HG02571 (cell line): ENCODE measurements around the gene ACSS1.

ENCODE experiments used
- ATAC-seq: cut with Tn5 transposase; IDR thresholded peaks from one replicate; pipeline ENCODE4 v1.9.1; 2021; ENCODE audit warnings: mild to moderate bottlenecking, moderate library complexity; ENCODE audit not compliant: unreplicated experiment

The ACSS1 gene

DNA sequence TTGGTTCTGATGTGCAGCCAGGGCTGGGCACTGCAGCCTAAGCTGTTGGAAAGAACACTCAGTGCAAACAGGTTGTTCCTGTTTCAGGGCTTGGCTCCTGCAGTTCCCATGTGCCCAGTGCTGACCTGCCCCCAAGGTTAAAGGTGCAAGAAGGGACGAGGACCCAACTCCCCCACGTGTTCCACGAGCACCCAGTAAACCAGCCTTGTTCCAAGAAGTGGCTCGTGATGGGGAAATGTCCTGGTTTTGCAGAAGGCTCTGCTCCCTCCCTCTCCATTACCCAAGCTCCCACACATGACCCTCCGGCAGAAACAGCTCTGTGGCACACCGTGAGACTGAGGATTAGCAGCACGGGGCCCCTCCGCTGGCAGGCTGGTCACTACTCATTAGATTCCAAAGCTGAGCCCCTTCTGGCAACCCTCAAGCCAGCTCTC is 9.4 kb downstream of the ACSS1 start:
- no peak for ATAC-seq

DNA sequence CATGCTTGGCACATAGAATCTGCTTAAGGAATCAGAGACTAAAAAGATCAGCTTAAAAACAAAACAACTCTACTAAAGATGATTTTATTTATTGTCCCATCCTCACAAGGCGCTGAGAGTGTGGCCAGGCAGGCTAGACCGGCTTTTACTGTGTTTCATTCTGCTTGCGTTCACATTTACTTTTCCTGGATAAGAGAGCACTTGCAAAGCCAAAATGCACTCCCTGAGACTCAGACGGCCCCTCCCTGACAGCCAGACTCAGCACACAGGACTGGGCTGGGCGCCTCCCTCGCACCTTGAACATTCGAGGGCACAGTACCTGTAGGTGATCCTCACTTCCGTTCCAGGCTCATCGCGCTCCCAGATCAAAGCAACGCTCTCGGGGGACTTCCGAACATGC is 10.2 kb downstream of the ACSS1 start:
- ATAC-seq: no peak

DNA sequence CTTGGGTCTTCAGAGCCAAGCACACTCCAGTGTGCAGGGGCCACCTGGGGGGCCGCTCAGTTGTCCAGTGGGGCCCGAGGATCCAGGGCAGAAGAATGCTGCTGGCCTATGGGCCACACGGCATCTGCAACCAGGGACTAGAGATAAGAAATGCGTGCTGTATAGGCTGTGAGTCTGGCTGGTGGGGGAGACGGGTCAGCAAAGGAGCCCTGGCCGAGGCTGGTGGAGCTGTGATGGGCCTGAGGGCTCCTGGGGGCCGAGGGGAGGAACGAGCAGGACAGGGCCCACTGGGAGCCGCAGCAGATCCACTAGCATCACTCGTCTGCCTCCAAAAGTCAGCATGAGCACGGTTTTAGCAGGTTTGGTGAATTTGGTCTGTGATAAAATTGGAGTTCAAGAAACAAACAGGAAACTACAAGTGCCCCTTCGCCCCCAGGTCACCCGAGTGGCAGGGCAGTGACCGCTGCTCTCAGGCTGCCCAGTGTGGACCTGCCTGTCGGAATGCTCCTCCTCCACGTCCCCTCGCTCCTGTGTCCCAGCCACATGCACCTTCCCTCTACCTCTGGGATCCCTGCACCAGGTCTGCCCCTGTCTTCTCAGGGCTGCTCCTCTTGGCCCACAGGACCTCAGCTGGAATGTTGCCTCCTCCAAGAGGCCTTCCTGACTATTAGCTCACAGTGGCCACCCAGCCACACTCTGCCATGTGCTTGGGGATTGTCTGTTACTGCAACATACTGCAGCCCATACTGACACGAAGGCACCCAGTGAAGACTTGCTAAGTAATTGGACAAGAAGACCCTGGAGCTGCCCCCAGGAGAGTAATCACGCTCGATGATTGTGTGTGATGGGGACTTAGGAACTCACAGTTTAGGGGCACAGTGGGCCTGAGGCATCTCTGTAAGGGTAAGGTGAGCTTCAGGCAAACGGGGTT is 10.9 kb downstream of the ACSS1 start:
- no peak for ATAC-seq

DNA sequence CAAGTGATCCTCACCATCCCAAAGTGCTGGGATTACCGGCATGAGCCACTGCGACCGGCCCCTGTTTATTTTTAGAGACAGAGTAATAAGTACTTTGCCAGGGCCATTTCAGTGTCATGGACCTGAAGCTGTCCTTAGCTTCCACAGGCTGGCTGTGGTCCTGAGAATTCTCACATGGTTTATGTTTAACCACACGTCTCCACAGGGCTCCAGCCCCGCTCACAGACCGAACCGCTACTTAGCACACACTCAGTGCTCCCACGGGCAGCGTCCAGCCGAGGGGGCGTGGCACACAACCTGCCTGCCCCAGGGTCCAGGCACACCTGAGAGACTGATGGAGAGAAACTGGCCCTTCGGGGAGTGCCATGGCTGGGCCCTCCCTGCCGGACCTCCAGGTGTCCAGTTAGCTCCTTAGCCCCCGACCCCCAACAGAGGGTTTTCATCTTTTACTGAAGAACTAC is 11.7 kb downstream of the ACSS1 start:
- no peak for ATAC-seq

DNA sequence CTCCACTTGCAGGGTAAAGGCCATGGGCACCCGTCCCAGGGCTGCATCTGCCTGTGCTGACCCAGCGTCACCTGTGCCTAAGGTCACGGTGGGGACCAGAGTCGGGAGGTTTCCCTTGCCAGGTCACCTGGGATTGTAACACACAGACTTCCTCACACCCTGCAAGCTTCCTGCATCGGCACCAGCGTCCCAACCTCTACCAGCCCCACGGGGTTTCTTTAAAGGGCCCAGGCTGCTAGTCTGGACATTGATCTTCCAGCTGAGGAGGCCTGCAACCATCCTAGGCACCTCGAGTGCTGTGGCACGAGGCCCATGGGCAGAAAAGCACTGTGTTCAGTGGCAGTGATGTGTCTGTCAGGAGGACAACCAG is 12.6 kb downstream of the ACSS1 start:
- no peak for ATAC-seq

DNA sequence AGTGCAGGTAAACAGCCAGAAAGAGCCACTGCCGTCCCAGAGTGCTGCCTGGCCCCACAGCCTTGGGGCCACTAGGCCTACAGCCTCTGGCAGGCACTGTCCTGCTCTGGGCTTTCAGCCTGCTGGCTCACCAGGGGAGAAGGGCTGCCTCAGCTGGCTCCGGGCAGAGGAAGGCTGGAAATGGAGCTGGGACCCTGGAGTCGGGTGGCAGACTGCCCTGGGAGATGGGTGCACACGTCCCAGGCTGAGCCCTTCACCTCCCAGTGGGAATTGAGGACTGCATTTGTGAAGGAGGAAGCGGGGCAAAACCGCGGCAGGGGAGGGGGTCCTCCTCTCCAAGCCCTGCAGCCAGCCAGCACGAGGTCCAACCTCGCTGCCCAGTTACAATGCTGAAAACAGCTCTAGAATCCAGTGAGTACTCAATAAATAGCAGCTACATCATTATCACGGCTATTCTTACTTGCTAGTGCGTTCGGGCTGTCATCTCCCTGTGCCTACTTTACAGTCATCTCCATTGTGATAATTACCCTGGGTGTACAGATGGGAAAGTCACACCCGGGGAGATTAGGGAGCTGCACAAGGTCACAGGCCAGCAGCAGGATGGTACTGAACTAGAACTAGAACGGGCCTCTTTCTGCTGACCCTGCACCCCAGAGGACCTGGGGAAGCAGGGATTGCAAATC is 13.1 kb downstream of the ACSS1 start:
- ATAC-seq: no peak

DNA sequence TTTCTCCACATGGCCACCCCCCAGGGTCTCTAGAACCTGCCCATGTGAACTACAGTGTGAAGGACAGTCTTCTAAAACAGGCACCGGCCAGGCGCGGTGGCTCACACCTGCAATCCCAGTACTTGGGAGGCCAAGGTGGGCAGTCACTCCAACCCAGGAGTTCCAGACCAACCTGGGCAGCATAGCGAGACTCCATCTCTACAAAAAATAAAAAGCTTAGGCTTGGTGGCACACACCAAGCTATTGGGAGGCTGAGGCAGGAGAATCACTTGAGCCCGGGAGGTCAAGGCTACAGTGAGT is 13.7 kb downstream of the ACSS1 start:
- ATAC-seq: no peak

DNA sequence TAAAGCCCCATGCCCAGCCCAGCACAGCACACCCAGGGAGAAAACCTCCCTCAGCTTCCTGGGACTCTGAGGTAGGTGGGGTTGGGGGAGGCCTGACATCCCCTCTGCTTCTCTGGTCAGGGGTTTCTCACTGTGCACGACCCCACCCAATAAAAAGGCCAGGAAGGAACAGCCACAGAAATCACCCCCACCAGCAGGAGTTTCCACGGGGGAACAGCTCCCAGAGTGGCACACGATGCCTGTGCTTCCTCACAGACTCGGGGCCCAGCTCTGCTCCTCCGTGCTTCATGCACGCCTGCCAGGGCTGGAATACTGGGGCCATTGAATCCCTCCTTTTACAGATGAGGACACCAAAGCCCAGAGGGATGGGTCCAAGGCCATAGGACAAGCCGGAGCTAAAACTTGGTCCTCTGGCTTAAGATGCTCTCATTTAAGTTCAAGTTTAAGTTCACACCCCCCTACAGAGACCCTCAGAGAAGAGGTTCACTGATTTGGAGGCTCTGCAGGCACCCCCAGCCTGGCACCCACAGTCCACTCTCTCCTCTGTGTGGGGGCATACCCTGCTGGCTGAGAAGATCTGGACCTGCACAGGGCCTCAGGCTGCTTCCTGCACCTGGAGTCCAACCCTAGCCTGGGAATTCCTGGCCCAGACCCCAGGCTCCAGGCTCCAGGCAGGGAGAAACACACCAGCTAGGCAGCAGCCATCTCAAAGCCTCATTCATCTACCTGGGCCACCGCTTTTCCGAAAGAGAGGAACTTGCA is 14.3 kb downstream of the ACSS1 start:
- ATAC-seq: no peak

DNA sequence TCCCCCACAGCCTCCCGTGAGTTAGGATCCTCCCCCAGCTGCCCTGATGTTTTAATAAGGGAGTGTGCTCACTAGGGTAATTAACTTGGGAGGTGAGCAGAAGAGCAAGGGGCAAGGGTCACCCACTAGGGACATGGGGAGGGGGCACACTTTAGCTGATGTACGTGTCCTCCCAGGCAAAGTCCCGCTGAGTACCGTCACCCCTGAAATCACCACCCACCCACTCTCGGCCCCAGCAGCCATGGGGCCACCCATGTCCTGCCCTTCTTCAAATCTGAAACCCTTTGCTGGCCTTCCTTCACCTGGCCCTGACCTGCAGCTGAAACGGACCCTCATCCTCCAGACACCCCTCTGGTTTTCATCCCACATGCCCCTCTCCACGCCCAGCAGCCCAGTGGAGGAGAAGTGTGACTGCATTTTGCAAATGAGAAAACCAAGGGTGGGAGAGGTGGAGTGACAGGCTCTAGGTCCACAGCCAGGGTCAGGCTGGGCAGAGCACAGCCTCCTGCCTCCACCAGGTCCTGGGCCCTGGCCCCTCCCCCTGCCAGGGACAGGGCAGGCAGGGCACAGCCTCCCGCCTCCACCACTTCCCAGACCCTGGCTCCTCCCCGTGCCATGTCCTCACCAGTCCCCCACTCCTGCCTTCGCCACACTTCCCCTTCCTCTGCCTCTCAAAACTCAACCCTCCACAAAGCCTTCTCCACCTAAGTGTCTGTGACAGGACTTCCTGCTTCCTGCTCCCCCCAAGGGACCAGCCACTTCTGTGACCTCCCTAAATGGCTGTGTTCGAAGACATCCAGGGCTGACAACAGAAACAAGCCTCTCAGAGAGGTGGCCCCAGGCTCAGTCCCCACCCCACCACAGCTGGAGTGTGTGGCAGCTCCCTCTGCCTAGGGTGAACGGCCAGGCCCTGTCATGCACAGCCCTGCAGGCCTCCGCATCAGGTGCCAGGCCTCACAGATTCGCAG is 15.1 kb downstream of the ACSS1 start:
- peak; percentile 50 for ATAC-seq

DNA sequence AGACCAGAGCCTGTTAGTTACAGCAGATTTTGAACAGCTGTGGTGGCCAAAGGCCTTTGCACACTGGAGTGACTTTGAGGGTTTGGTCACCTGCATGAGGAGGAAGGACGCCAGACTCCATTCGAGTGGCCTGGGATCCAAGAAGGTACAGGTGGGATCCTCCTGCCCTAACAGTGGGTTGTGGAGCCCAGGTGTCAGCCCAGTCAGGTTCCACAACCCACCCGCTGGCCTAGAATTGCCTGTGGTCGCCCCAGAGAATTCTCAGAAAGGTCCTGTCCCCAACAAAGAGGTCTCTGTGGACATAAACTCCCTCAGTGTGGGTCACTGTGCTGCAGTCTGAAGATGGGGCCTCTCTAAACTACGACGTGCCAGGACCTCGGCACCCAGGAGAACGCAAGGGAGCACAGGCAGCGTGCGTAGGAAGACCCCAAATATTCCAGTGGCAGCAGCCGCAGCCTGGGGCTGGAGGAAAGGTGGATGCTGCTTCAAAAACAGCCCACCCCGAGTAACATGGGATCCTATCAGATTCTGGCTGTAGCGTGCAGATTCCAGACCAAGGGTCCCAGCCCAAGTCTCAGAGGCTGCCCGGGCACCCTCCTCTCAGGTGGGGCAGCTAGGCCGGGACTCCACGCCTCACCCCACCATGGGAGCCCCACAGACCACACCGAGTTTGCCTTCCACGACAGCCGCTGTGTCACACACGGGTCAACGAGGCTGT is 16.0 kb downstream of the ACSS1 start:
- no peak for ATAC-seq

DNA sequence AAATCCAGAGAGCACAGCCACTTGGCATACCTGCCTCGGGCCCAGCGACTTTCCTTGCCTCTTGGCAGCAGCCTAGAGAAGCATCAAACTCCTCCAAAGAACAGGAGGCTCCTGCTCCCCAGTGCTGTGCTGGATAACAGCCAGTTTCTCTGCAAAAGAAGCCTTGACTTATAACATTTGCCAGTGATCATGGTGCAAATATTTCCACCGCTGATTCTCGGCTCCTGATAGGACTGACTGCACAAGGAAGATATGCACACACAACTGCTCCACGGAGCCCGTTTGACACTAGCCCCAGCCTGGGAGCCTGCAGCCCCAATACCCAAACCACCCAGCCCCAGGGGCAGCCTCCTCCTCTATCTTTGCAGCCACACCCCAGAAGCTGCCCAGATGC is 17.5 kb downstream of the ACSS1 start:
- no peak for ATAC-seq

DNA sequence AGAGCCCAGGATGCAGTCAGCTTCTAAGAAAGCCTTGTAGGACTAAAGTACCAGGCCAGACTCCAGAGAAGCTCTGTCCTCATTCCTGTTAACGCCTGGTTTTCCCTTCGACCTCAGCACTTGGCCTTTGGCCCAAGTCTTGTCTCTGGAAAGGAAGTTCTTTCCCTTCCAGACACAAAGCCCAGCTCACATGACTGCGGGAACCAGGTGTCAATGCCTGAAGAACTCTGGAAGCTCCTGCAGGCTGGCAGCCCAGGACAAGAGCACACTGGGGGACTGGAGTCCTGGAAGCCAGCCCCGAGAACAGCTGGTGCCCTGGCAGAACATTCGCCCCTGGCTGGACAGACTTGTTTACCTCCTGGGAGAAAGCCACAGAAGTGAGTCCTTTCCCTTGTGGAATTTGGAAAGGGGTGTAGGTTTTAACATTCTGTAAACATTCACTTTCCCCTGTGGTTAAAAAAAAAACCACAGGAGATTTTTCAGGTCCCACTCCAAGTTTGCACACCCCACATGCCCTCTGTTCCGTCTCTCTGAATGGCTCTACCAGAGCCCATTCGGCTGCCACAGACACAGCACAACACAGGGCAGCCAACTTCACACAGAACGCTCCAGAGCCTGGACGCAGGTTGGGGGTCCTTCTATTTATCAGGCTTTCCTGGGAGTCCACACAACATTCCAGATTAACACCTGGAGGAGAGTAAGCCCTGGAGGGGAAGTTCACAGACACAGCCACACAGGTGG is 18.1 kb downstream of the ACSS1 start:
- ATAC-seq: no peak

DNA sequence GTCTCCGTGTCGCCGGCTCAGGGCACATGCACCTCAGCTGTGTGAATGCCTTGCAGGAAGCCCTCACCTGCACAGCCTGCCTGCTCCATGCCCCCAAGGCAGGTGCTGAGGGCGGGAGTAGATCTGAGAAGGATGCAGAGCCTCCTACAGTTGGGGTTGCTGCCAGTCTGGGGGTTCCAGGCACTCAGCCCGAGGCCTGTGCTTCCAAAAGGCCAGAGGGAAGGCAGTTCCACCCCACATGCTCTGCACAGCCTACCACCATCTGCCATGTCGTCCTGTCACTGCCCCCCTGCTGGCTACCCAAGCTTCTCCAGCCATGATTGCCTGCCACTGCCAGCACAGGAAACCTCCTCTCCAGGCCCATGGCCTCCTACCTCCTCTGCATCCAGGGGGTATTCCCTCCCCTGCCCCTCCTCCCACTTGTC is 19.3 kb downstream of the ACSS1 start:
- no peak for ATAC-seq

DNA sequence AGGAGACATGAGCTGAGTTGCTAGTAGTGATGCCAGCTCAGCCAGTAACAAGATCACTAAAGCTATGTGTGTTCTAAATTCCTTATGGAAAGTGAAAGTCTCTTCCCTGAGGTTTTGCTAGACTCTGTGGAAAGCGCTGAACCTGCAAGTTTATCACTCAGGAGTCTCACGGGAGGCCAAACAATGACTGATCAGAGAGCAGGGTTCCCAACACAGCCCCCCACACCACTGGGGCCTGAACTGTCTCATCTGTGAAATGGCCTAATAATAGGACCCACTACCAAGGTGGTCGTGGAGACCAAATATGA is 19.9 kb downstream of the ACSS1 start:
- ATAC-seq: no peak

DNA sequence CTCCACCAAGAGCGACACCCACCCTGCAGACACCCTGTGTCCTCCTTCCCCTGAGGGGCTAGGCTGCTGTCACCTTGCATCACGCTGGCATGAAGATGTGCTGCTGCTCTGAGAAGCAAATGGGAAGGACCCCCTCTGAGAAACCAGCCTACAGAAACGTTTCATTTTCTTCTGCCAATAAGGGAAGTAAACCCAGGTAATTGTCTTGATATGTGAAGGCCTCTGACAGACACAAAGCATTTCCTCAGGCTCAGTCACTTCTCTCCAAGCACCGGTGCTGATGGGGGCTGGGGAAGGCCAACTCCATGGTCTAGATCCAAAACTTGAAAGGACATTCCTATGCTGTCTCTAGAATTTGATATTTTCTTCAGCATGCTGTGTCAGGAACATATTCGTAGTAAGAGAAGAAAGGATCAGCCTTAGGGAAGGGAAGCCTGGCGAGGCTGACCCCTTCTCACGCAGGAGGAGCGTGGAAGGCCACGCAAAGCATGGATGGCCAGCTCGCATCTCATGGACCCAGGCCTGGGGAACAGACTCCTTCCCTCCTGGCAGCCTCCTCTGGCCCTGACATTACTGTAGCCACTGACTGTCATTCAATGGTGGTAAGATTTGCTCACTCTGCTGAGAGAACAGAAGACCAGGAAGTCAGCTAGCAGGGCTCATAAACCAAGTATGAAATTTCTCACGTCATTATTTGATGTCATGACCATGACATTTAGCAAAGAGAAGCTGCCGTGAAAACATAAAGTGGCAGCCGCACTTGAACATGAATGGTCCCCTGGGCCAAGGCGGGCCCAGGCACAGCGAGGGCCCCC is 20.4 kb downstream of the ACSS1 start:
- no peak for ATAC-seq

DNA sequence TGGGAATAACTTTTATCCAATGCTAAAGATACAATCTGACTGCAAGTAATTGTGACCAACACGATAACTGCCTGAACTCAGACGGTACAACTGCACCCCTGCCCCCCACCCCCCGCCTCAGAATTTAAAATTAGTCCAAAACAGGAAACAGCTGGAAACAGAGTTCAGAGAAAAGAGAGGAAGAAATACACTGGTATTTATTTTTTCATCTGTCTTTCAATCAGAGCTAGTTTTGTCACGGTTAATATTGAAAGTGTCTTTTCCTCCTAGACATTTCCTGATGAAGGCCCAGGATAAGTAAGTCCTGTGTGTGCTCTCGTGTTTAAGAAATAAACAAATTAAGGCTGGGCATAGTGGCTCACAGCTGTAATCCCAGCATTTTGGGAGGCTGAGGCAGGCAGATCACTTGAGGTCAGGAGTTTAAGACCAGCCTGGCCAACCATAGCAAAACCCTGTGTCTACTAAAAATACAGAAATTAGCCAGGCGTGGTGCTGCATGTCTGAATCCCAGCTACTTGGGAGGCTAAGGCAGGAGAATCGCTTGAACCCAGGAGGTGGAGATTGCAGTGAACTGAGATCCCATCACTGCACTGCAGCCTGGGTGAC is 21.5 kb downstream of the ACSS1 start:
- no peak for ATAC-seq

DNA sequence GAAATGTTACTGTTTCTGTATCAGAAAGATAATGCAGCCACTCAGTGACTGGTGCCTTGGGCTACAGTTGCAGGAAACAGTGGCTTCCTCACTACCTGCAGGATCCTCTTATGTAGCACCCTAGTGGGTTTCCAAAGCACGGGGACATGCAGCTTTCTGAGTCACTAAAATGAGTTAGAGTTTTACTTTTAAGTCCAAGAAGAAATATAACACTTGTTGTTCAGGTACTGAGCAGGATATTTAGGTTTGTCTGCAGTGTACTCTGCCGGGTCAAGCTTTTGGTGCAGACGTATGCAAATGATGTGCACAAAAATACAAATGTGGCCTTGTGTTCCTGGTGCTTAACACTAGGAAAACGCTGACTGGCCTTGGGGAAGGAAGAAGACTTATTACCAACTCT is 22.0 kb downstream of the ACSS1 start:
- no peak for ATAC-seq

DNA sequence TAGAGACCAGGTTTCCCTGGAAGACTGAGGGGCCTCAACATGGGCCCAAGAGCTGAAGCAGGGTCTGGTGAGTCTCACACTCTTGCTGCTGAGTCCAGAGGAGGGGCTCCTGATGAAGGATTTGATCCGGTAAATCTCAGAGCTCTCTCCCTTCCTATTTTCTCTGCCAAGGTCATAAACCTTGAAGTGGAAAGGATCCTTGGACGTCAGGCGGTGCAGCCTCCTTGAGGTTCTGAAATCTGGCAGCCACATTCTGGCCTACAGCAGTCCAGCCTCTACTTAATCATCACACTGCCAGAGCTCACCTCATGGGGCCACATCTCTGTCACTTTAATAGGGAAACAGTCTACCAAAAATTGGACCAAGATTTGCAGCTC is 24.0 kb downstream of the ACSS1 start:
- no peak for ATAC-seq
